Fibroblast of skin of left biceps (primary cell): ENCODE measurements around the gene SNX14.
"Not testable (repeated sequence)": the region's sequence is repeated elsewhere in the genome, so short reads cannot be mapped to it uniquely, and the experiment has no call there.

Experiments
- DNase-seq, 2 experiments: peaks; one replicate each; pipeline ENCODE4 v3.0.0-alpha.2; 2013; ENCODE audit warnings: low read depth in 2 of 2

The SNX14 gene, protein sequence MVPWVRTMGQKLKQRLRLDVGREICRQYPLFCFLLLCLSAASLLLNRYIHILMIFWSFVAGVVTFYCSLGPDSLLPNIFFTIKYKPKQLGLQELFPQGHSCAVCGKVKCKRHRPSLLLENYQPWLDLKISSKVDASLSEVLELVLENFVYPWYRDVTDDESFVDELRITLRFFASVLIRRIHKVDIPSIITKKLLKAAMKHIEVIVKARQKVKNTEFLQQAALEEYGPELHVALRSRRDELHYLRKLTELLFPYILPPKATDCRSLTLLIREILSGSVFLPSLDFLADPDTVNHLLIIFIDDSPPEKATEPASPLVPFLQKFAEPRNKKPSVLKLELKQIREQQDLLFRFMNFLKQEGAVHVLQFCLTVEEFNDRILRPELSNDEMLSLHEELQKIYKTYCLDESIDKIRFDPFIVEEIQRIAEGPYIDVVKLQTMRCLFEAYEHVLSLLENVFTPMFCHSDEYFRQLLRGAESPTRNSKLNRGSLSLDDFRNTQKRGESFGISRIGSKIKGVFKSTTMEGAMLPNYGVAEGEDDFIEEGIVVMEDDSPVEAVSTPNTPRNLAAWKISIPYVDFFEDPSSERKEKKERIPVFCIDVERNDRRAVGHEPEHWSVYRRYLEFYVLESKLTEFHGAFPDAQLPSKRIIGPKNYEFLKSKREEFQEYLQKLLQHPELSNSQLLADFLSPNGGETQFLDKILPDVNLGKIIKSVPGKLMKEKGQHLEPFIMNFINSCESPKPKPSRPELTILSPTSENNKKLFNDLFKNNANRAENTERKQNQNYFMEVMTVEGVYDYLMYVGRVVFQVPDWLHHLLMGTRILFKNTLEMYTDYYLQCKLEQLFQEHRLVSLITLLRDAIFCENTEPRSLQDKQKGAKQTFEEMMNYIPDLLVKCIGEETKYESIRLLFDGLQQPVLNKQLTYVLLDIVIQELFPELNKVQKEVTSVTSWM

GRCh38 chr6:85593438-85594196 lies at the start of gene SNX14:
Gene SNX14 (minus strand): TSS chr6:85593858. CDS start chr6:85593718, 140 bp downstream.
- DNase-seq = peak; percentile 81 to 82

DNA sequence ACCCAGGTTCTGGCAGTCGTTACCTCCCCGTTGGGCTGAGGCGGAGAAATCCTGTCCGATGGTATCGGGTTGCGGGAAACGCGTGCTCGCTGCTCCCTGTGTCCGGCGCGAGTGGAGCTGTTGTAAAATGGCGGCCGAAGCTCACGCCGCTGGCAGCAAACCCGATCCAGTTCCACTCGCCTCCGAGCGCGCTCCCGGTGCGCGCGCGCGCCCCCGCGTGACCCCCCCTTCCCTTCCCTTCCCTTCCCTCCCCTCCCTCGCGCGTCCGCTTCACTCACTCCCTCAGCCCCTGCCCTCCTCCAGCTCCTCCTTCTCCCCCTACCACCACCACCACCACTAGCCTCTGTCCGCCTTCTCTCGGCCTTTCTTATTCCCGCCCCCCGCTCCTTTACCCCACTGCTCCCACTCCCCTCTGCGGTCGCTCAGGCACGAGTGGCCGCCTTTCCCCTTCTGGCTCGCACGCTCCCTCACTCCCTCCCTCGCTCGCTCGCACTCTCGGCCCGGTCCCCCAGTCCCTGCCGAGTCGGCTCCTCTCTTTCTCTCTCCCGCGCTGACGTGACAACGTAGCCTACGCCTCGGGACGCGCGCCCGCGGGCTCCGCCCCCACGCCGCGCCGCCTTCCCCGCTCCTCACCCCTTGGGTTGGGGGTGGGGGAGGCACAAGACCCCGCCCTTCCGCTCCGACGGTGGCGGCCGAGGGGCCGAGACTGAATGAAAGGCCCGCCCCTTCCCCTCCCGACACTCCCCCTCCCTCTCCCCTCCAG lies 49.3 kb upstream of the SNX14 start, which contains the start of gene SYNCRIP:
Gene SYNCRIP (minus strand): TSS at position 113 of the 763 bp plus-strand sequence. CDS start 1,447 bp downstream, outside the sequence.
- peak; percentile 98 to 99 for DNase-seq

GRCh38 chr6:85641897-85642773 lies 48.5 kb upstream of the SNX14 start:
- DNase-seq = no peak

DNA sequence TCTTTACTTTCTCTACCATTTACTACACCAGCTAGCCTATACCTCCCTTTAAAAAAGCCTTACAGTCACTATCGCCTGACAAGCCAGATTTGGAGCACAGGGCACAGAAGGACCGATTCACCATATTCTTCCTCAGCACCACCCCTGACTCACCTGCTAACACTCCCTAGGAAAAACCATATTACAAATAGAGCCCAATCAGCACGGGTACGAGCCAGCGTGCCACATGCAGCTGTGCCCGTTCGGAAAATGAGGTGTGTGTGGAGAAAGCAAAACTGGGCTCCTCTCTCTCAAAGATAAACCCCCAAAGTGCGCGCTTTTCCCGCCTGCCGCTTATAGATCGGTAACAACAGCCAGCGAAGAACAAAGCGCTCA lies 47.9 kb upstream of the SNX14 start:
- DNase-seq = no peak

- DNase-seq = no peak
Observed at GRCh38 chr6:85640821-85641220, 47.2 kb upstream of the SNX14 start.

DNA sequence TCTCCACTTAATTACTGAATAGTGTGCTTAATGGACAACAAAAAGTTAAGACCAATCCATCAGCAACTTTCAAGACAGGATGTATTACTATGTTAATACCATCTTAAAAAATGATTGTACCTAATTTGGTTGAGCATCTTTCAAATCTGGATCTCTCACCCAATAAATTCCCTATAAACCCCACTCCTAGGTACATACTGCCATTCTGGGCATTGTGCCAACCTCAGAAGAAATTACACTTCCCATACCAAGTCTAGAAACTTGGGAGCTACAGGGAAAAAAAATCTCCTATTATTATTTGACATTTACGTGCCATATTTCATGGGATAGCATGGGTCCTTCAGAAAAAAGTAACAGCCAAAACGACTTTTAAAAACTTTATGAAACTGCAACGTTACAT lies 43.9 kb upstream of the SNX14 start:
- no peak for DNase-seq

DNA sequence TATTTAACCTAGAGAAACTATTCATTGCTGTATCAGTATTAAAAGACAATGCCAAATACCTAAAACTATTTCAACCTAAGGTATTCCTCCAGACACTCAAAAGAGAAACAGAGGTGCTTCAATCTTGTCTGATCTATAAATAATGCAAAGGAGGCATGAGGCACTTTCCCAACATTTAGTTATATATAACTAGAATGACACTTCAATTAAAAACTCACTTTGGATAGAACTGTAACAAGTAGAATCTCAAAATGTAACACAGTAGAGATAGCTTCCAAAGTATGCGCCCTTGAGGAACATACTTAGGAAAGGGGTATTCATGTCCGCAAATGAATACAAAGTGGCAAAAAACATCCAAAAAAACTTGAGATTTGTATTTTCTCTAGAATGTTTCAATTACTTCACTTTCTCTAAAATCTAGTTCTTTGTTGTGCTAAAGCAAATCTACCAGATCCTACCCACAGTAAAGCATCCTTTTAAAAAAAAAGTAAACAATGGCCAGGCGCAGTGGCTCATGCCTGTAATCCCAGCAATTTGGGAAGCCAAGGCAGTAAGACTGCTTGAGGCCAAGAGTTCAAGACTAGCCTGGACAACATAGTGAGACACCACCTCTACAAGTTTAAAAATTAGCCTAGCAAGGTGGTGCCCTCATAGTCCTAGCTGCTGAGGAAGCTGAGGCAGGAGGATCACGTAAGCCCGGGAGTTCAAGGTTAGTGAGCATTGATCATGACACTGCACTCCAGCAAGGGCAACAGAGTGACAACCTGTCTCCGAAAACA lies 38.7 kb upstream of the SNX14 start:
- no peak for DNase-seq

- DNase-seq = not testable (repeated sequence)
Observed at GRCh38 chr6:85631117-85631516, 37.5 kb upstream of the SNX14 start.

- DNase-seq = no peak
Observed at GRCh38 chr6:85628353-85628752, 34.7 kb upstream of the SNX14 start.

GRCh38 chr6:85620308-85620707 lies 26.6 kb upstream of the SNX14 start:
- DNase-seq = peak in 1 of 2 experiments; percentile 17

- no peak for DNase-seq
Observed at GRCh38 chr6:85614780-85615179, 21.1 kb upstream of the SNX14 start.

GRCh38 chr6:85612690-85613474 lies 19.2 kb upstream of the SNX14 start:
- no peak for DNase-seq

DNA sequence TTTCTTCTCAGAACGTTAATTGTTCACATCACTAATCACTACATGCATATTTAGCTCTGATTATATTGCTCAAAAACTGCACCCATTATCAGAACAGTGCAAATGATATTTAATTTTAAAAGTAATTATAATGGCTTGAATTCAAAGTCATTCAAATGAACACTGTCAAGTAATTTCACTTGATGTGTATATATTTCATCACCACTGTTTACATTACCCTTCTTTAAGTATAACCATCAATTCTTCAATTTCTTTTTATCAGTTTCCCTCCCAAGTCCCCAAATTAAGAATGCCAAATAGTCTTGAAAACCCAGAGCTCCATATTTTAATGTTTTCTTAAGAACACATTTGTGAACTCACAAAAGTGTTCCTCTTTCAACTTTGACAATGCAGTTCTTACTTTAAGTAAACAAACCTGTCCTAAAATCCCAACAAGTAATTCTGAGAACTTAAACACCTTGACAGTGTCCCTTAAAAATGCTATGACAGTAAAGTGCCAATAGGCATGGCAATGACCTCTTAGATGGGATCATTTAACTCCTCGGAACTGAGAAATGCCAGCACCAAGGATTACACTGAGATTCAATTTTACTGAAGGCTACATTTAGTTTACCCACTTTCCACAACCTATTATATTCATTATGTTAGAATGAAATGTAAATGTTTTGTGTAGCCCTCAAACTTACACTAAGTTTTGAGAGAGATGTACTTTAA lies 16.7 kb upstream of the SNX14 start:
- DNase-seq = no peak

GRCh38 chr6:85602100-85602499 lies 8.4 kb upstream of the SNX14 start:
- no peak for DNase-seq

DNA sequence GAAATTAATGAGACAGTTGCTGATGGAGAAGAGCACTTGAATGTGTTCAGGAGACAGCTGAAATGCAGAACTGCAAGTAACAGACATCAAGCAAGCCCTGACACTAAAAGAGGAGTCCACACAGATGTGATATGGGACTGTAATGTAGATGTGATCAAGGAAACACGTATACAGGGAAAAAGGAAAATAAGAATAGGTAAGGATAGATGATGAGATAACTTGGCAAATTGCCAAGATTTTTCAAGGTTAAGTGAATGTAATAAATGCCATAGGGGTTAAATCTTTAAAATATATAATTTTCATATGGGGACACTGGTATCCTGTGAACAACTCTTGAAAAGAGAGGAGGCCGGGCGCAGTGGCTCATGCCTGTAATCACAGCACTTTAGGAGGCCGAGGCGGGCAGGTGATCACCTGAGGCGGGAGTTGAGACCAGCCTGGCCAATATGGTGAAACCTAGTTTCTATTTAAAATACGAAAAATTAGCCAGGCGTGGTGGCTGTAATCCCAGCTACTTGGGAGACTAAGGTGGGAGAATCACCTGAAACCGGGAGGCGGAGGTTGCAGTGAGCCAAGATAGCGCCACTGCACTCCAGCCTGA lies 7.2 kb upstream of the SNX14 start:
- no peak for DNase-seq

GRCh38 chr6:85594197-85594930 lies 706 bp upstream of the SNX14 start:
- DNase-seq = no peak

- DNase-seq = no peak
Observed at GRCh38 chr6:85592033-85592432, 1.6 kb downstream of the SNX14 start.
